MCF 10A (cell line): Measurements from ENCODE around the gene GABRD. TPM values are rescaled to one million over a fixed set of nuclear protein-coding genes. Genes with fewer than 3 reads are reported as not detected.

Experiments used
- BruUV-seq: library from RNA; stranded (reverse); fragments of 400-500 nt; replicated peaks from 2 replicates; lab custom pipeline; 2021; lab: Mats Ljungman, UMichigan
- CTCF ChIA-PET: fragments of 300-600 bp; sonication (Branson Sonifier 250); formaldehyde crosslinking; extraction: SDS; loops from one replicate; lab custom pipeline; 2021; ENCODE audit warnings: antibody characterized with exemption, inconsistent platforms; lab: Yijun Ruan, JAX
- POLR2A ChIA-PET: fragments of 300-600, 350-650 bp; sonication (Branson Sonifier 250); formaldehyde crosslinking; extraction: SDS; loops from one replicate; lab custom pipeline; 2020; ENCODE audit warnings: antibody characterized with exemption, inconsistent platforms; lab: Yijun Ruan, JAX
- DNase-seq: peaks from one replicate; pipeline ENCODE4 v3.0.0-alpha.2; 2018; ENCODE audit not compliant: unreplicated experiment
- H3K27ac Mint-ChIP-seq: one replicate; pipeline ENCODE4 v1.8.0; 2022; ENCODE audit warnings: mild to moderate bottlenecking, low read depth, mixed read lengths; ENCODE audit not compliant: unreplicated experiment
- H3K27me3 Mint-ChIP-seq: one replicate; pipeline ENCODE4 v1.8.0; 2022; ENCODE audit warnings: mixed read lengths; ENCODE audit not compliant: insufficient read depth, unreplicated experiment
- H3K36me3 Mint-ChIP-seq: one replicate; pipeline ENCODE4 v1.8.0; 2022; ENCODE audit warnings: mild to moderate bottlenecking, moderate library complexity, mixed read lengths; ENCODE audit not compliant: insufficient read depth, unreplicated experiment
- H3K4me1 Mint-ChIP-seq: one replicate; pipeline ENCODE4 v1.8.0; 2022; ENCODE audit warnings: mixed read lengths; ENCODE audit not compliant: insufficient read depth, unreplicated experiment
- H3K4me3 Mint-ChIP-seq: one replicate; pipeline ENCODE4 v1.8.0; 2022; ENCODE audit warnings: mild to moderate bottlenecking, moderate library complexity, mixed read lengths; ENCODE audit not compliant: unreplicated experiment
- H3K9me3 Mint-ChIP-seq: one replicate; pipeline ENCODE4 v1.8.0; 2022; ENCODE audit warnings: mixed read lengths; ENCODE audit not compliant: unreplicated experiment
- CTCF ChIP-seq: fragments of 200-600 bp; IDR thresholded peaks from one replicate; pipeline ENCODE4 v1.8.0; 2022; ENCODE audit warnings: antibody characterized with exemption, mild to moderate bottlenecking; ENCODE audit not compliant: unreplicated experiment
- intact Hi-C: fragments of 100-400 bp; cut with micrococcal nuclease; formaldehyde crosslinking; loops from 2 replicates; pipeline ENCODE4 v1.14.1; 2022
- total RNA-seq: library from RNA; stranded (reverse); gene quantifications from 2 replicates; pipeline ENCODE4 v1.2.3, GENCODE V29; 2022

GABRD gene
- total RNA-seq, 1 experiment from 2014 or later, result not detected

DNA sequence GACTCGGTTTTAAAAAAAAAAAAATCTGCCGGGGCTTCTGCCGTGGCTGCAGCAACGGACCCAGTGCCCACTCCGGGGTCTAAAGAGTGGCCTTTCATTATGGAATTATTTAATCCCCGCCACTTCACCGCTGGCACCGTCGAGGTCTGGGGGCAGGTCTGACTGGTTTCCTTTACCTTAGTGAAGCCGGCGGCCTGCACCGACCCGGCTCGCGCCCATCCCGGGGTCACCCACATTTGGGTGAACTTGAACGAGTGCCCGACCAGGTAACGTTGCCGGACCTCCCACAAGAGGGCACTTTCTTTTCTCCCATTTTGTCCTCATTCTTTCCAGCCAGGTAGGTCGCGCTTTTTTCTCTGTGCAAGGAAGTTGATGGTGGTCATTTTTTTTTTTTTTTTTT, 35.4 kb downstream of the GABRD start:
- ChIA-PET POLR2A (no interaction called here), CTCF (interaction anchor here (1.2 to 3.2 kb wide), 2 partner anchors 9 to 13 kb away, joined by 3 to 15 read pairs; no protein-coding TSS in a partner anchor)
- H3K4me3 Mint-ChIP-seq, result no peak overlapping the region
- DNase-seq, result no peak
- no peak overlapping the region for H3K27ac Mint-ChIP-seq
- peaks cover 6% of the 10 kb centered on the region for H3K4me1 Mint-ChIP-seq
- intact Hi-C loops, result no loop called here
- no peak for TF ChIP-seq CTCF
- BruUV-seq, result no TSS peak
- H3K27me3 Mint-ChIP-seq, result no peaks in the 10 kb centered on the region
- H3K9me3 Mint-ChIP-seq, result no peaks in the 10 kb centered on the region
- H3K36me3 Mint-ChIP-seq, result peaks cover 21% of the 10 kb centered on the region

DNA sequence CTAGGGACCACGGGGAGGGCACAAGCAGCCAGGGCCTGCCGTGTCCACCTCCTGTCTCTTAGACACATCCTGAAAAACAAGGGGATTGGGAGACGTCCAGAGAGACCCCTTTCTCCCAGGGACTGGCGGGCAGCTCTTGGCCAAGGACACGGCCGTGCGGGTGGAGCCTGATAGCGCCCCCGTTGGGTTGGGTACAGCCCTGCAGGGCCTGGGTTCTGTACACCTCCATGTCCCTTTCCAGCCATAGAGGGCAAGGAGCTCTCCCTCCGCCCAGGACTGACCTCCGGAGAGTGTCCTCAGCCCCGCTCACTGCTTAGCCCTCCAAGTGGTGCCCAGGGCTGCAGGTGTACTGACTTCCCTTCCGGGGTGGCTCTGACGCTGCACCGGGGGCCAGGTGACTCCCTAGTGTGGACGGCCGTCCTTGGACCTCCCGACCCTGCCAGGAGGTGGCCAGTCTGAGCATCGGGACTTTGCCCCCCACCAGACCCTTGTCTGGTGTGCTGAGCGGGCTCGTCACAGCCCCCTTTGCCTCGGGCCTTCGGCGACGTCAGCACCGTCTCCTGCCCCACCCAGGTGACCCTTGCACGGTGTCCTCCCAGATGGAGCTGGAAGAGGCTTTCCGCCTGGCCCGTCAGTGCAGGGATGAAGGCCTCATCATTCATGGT, 36.9 kb downstream of the GABRD start:
- H3K27ac Mint-ChIP-seq, result no peak overlapping the region
- DNase-seq, result no peak
- H3K36me3 Mint-ChIP-seq, result peaks cover 24% of the 10 kb centered on the region
- POLR2A ChIA-PET, result no interaction called here
- CTCF ChIA-PET, result interaction anchor here (3.2 kb wide), 1 partner anchor 11 kb away, joined by 15 read pairs; no protein-coding TSS in a partner anchor
- intact Hi-C loops, result no loop called here
- H3K9me3 Mint-ChIP-seq, result no peaks in the 10 kb centered on the region
- no peak overlapping the region for H3K4me3 Mint-ChIP-seq
- H3K27me3 Mint-ChIP-seq, result no peaks in the 10 kb centered on the region
- peaks cover 6% of the 10 kb centered on the region for H3K4me1 Mint-ChIP-seq
- no TSS peak for BruUV-seq
- no peak for TF ChIP-seq CTCF

GRCh38 chr1:2056955-2057590, 37.9 kb downstream of the GABRD start:
- ChIA-PET POLR2A (no interaction called here), CTCF (interaction anchor here (2.3 to 3.2 kb wide), 2 partner anchors 10 to 12 kb away, joined by 5 to 15 read pairs; no protein-coding TSS in a partner anchor)
- TF ChIP-seq CTCF, result no peak
- no peaks in the 10 kb centered on the region for H3K9me3 Mint-ChIP-seq
- peaks cover 30% of the 10 kb centered on the region for H3K36me3 Mint-ChIP-seq
- peaks cover 6% of the 10 kb centered on the region for H3K4me1 Mint-ChIP-seq
- no peak for DNase-seq
- H3K4me3 Mint-ChIP-seq, result no peak overlapping the region
- intact Hi-C loops, result no loop called here
- no peak overlapping the region for H3K27ac Mint-ChIP-seq
- H3K27me3 Mint-ChIP-seq, result no peaks in the 10 kb centered on the region
- BruUV-seq, result no TSS peak

- POLR2A ChIA-PET, result no interaction called here
- no peaks in the 10 kb centered on the region for H3K27me3 Mint-ChIP-seq
- no peak overlapping the region for H3K4me3 Mint-ChIP-seq
- CTCF ChIA-PET, result interaction anchor here (0.7 to 2.3 kb wide), 3 partner anchors 12 to 15 kb away, joined by 3 to 5 read pairs (median 3); no protein-coding TSS in a partner anchor
- no TSS peak for BruUV-seq
- TF ChIP-seq CTCF, result no peak
- no peaks in the 10 kb centered on the region for H3K9me3 Mint-ChIP-seq
- no peak for DNase-seq
- intact Hi-C loops, result no loop called here
- H3K36me3 Mint-ChIP-seq, result peaks cover 42% of the 10 kb centered on the region
- H3K4me1 Mint-ChIP-seq, result no peaks in the 10 kb centered on the region
- H3K27ac Mint-ChIP-seq, result no peak overlapping the region
Measured at GRCh38 chr1:2059290-2059953, 40.3 kb downstream of the GABRD start.
